Stimulated activated CD8-positive, alpha-beta memory T cell treated with anti-CD3 and anti-CD28 coated beads, Interleukin-2, amount 100 ng/mL, for 1 hour (primary cell): ENCODE measurements around the gene MAP3K4.

ENCODE experiments used
- DNase-seq, 2 donors: peaks; one replicate each; pipeline ENCODE4 v3.0.0-alpha.2; 2020; ENCODE audit warnings: low read depth in 2 of 2

MAP3K4 gene

DNA sequence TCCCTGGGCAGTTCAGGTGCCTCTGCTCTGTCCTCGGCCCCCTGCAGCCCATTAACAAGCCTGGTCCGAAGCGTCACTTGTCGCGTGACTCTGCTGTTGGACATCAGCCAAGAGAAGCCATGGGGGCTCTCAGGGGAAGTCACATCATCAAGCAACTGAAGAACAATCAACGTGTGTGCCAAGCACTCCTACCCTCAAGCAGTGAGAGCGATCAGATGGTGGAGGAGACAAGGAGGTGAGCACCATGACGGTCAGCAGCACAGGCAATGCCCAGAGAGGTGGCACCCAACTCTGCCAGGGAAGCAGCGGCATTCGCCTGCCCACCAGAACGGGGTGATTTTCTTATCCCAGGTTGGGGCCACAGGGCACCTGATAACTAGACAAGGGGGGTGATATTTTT, 149.6 kb downstream of the MAP3K4 start:
- DNase-seq: no peak

DNA sequence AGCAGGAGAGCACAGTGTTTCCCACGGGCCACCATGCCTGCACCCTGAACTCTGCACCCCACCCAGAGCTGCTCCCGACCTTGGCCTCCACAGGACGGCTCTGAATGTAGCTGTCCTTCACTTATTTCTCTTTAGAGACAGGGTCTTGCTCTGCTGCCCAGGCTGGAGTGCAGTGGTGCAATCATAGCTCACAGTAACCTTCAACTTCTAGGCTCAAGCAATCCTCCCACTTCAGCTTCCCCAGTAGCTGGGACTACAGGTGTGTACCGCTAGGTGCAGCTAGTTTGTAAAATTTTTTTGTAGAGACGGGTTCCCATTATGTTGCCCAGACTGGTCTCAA, 151.4 kb downstream of the MAP3K4 start:
- DNase-seq: no peak

DNA sequence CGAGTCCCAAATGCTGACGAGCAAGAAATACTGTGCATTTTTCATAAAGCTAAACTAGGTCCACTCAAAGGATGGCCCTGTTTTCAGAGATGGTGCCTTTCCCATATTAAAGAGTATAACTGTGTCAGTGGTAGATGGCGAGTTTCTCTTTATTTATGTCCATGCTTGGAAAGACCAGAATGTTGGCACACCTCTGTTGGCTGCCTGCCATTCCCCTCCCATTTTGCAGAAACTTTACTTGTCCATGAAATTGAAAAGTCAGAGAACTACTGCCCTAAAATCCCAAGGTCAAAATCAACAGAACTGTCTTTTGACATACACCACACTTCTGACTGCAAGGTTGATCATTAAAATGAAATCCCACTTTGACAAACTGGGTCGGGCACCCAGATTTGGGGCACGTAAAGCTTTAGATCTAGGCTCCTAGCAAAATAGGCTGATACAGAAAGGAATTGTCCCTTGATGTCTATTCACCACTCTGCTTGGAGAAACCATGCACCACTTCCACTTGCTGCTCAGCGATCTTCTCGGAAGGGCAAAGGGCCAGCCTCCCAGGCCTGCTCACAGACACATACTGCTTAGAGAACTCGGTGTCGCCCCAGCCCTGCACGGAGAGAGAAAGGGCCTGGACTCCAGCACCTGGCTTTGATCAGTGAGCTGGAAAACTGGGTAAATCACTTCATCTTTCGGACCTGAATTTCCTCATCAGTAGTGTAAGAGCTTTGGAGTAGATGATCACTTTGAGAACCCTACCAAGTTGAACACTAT, 152.3 kb downstream of the MAP3K4 start:
- DNase-seq: no peak

DNA sequence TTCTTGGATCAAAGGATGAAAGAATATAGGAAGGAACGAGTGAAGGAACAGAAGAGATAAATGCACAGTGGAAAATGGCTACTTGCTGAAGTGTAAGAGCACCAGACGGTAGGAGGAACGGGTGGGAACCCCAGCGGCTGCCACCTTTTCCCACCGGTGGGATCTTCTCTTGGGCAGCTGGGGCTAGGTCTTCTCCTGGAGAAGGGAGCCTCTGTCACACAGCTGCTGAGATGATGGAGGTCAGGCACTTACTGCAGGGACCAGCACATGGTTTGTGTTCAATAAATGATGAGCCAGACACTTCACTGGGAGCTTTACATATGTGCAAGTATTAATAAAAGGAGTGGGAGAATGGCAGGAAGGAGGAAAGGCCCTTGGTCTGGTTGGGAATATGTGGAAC, 158.6 kb downstream of the MAP3K4 start:
- DNase-seq: no peak

DNA sequence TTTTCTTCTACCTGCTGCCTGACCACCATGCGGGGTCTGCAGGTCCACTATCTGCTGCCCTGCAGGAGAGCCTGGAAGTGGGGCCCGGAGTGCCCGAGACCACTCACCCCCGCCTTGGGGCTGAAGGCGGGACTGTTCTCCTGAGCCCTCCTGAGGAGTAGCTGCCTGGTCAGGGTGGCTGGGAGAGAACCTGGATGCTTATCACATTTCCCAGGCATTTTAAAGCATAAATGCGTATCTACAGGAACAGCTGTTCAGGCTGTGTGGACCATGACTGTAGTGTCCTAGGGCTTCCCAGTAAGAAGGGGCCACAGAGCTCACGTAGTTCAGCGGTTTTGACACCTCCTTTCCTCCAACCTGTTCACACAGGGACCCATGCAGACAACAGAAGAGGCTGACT, 159.0 kb downstream of the MAP3K4 start:
- no peak for DNase-seq

DNA sequence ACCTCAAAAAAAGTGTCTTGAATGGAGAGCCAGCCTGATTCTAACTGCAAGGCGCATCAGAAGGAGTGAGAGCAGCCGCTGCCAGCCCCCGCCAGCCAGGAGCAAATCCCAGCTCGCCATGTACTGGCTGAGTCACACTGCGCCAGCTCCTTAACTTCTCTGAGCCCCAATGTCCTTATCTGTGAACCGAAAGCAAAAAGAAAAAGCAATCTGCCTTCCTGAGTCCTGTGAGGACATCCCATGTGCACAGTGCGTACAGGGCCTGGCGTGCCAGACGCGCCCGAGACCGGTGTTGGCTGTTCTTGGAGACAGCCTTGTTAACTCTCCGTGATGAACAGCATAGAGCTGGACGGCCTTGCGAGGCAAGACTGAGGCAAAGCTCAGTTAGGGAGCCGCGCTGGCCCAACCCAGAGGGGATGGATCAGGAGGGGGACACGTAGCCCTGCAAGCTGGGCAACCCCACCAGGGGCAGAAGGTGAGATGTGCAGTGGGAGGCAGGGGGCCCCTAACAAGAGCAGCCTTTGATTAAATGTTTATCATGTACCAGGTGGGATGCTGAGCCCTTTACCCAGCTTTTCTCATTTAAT, 159.6 kb downstream of the MAP3K4 start:
- DNase-seq: no peak

DNA sequence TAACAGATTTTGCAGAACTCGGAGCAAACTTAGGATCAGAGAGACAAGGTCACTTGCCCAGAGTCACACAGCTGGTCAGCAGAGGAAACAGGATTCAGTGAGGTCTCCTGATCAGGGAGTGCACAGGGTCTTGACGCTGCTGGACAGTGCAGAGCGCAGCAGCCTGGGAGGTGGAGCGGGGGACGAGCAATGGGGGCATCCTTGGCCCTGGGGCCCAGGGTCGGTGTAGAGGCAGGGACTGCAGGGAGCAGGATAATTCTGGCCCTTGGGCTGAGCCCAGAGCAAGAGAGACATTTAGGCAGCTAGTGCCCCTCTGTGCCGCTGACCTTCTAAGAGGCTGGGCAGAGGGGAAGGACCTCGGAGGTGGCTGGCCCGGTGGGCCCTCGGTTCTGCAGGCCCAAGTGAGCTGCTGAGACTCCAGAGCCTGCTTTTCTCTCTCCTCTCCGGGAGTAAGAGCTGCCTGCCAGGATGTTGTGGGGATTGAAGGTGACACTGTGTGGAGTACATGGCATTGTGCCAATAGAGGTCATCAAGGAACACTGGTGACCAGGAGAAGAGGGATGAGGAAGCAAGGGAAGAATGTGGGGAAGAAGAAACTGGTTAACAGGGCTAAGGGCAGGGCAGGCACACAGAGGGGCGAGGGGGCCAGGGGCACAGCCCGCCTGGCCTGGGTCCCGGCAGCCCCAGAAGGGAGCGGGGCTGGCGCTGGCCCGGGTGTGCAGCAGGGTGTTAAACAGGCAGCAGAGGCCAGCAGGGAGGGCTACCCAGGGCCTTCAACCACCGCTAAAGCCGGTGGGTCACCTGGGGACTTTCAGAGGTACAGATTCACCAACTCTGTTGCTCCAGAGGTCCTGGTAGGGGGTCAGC, 160.3 kb downstream of the MAP3K4 start:
- no peak for DNase-seq

DNA sequence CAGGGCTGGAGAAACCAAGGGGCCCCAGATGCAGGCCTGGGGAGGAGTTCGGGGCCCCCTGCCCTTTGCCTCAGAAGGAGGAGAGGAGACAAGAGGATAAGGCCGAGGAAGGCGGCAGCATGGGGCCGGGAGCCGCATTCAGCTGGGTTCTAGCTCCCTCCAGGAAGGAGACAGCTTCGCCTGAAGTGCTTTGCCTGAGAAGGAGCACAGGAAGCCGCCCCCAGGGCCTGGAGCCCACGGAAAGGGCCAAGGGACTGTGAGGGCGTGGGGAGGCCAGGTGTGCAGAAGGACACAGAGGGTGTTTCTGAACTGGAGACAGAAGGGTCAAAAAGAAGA, 160.9 kb downstream of the MAP3K4 start:
- DNase-seq: no peak

DNA sequence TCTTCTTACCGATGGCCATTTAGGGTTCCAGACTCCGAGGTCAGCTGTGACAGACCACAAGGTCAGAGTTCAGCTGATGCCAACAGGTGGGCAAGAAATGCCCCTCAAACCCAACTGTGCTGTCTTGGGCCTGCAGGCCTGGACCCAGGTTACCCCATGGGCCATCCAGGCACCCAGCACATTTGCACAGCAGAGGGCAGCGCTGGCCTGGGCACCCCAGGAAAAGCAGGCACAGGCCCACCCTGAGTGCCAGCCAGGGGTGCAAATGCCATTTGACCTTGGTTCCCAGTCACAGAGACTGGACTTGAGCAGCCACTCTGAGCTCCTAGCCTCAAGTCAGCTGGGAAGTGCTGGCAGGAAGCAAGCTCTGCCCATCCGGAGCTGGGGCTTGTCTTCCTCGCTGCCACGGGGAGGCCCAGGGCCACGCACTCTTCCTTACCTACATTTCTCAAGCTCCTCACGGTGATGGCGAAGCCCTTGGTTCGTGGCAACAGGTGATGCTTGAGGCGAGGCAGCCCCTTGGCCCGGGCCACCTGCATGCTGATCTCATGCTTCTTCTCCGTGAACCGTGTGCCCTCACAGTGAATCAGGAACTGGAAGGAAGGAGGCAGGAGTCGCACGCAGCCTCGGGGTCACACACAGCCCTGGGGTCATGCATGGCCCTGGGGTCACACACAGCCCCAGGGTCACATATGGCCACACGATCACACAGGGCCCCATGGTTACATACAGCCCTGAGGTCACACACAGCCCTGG, 161.5 kb downstream of the MAP3K4 start:
- no peak for DNase-seq

DNA sequence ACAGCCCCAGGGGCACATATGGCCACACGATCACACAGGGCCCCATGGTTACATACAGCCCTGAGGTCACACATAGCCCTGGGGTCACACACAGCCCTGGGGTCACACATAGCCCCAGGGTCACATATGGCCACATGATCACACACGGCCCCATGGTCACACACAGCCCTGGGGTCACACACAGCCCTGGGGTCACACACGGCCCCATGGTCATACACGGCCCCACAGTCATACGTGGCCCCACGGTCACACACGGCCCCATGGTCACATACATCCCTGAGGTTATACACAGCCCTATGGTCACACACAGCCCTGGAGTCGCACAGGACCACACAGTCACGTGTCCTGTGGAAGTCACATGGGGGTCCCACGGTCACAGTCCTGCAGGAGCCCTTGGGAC, 162.2 kb downstream of the MAP3K4 start:
- no peak for DNase-seq

DNA sequence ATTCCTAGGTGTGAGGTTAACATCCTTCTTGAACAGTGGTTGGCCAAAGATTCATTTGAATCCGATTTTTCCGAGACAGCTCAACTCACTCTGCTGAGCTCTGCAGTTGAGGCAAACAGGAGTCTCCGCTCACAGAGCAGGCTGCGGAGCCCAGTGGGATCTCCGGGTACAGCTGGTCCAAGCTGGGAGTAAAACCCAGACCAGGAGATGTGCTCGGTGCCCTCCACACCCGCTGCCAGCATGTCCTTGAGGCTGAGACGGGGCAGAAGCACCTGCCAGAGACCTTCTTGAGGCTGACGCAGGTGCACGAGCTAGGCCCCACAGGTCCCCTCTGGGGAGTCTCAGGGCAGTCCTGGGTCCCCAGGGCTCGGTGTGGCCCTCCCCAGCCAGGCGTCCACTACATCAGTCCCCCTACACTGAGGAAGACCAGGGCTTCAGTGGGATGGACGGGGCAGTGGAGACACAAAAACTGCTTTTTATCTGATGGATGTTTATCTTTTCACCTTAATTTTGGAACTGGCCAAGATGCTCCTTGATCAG, 163.3 kb downstream of the MAP3K4 start:
- no peak for DNase-seq

DNA sequence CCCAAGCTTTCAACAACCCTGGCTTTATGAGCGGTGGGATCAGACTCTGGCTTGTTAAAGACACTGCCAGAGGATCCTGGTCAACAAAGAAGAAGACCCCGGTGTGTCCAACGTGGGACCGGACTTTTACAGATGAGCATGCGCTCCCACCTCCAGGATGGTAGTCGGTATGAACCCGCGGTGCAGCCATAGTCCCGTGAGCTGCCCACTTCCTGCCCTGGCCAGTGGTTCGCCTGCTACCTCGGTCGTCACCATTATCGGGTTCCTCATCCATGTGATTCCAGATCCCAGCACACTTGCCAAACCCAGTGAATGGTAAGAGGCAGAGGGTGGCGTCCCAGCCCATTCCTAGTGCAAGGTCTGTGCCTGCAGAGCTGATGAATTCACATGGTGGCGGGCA, 169.6 kb downstream of the MAP3K4 start:
- no peak for DNase-seq

DNA sequence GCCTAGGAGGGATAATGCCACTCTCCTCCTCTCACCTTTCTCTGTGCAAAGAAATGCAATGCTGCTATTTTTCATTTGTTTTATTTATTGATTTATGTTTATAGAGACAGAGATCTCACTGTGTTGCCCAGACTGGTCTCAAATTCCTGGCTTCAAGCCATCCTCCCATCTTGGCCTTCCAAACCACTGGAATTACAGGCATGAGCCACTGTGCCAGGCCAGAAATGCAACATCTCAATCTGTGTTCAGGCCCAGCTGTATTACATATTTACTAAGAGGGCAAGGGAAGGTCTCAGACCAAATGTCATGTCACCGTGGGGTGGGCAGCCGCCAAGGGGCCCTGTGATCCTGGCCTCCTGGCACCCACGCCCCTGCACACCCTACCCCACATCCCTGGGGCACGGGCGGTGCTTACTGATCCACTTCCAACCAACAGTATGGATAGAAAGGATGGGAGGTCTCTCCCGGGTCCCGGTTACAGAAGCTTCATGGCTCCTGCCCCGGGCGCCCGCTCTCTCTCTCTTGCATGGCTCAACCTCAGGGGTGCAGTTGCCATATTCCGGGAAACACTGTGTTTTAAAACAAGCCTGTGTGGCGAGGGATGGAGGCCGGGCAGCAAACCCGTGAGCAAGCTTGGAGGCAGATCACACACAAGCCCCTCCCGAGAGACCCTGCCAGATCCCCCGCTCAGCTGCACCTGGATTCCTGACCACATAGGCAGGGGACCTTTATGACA, 170.5 kb downstream of the MAP3K4 start:
- DNase-seq: no peak

DNA sequence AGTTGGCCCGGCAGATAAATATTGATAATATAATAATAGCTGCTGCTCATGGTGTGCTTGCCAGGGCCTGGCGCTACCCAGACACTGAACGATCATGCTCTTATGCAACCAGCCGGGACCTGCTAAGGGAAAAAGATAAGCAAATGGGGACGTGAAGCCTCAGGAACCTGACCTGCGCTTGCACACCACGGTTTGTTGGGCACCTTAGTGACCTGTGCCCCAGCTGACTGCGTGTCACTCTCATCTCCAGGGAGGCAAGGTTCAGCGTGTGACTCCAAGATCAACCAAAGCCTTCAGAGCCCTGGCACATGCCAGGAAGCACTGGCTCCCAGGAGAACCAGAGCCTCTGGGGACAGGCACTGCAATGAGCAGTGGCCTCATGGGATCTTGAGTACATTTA, 171.2 kb downstream of the MAP3K4 start:
- DNase-seq: no peak

DNA sequence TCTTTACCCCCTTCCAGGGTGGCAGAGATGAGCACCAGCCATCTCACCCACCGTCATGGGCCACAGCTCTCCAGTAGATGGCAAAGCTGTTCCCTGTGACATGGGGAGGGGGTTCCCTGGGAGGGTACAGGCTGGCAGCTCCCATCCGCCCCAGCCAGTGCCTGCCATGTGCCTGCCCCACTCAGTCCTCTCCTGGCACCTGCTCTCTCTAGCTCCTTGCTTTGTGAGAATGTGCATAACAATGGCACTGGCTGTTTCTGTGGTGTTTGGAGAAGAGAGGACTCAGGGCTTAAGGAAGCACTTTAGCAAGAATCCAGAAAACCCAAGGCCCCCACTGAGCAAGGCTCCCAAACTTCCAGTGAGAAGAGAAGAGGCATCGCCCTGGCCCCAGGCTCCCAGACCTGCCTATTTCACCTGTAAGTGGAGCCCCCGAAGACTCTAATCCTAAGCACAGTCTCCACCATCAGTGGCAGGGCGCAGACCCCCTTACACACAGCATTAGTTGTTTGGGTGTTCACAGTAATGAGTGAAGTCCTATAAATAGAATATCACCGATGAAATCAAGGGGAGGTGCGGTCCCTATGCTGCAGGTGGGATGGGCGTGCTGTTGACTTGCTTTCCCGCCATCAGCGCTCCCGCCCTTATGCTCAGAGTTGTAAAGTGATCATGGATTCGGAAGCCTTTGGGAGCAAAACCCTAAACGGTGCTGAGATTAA, 172.1 kb downstream of the MAP3K4 start:
- DNase-seq: no peak

DNA sequence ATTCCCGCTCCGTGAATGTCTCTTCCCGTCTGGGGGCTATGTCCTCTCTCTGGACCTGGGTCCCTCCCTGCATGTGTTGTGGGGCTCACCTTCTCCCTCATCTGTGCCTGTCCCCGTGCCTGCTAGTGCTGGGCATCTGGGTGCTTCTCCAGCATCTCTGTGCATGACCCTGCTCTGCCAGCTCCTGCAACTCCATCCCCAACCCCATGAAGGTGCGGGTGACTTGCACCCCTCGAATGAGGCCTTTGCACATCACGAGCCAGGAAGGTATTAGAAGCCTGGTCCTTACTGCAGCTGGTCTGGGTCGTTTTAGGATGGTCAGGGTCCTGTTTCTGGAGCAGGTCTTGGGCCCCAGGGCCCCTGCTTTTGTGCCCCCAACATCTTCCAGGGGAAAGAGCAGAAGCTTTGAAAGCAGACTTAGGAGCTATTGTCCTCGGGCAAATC, 172.6 kb downstream of the MAP3K4 start:
- DNase-seq: no peak

DNA sequence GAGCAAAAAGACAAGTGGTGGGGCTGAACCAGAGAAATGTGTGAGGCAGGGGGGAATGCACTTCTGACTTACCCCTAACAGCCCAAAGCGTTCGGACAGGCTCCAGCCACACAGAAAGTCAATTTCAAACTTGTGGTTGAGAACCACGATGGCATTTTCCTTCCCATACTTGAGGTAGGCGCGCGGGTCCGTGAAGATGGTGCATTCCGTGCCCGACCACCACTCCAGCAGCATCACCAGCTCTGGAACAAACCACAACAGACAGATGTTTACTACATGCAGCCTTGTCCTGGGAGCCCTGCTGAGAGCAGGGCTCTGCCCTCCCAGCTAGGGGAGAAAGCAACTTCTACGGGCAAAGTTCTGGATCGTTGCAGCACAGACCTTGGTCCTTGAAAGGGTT, 174.6 kb downstream of the MAP3K4 start:
- no peak for DNase-seq

DNA sequence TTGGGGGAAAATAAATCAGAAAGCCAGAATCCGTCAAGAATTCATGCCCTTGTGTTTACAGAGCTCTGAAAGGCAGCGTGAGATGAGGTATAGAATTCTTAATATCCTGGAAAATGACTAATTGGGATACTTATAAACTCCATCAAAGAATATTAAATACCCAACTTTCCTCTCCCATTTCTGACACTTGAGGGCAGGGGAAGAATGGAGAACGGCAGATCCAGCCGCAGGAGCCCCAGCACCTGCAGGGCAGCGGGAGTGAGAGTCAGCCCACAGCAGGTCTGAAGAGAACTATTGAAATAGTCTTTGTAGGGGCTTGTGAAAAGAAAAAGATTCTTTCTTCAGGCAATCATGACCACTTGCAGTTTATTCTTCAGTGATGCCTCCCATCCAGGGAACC, 175.1 kb downstream of the MAP3K4 start:
- DNase-seq: no peak
